Measurements from ENCODE around the gene CBY3.
A peak's percentile ranks its signal among the peaks of the same experiment; 100 is the strongest.
"Not testable (repeated sequence)": the region's sequence is repeated elsewhere in the genome, so short reads cannot be mapped to it uniquely, and the experiment has no call there.

Gene CBY3

DNA sequence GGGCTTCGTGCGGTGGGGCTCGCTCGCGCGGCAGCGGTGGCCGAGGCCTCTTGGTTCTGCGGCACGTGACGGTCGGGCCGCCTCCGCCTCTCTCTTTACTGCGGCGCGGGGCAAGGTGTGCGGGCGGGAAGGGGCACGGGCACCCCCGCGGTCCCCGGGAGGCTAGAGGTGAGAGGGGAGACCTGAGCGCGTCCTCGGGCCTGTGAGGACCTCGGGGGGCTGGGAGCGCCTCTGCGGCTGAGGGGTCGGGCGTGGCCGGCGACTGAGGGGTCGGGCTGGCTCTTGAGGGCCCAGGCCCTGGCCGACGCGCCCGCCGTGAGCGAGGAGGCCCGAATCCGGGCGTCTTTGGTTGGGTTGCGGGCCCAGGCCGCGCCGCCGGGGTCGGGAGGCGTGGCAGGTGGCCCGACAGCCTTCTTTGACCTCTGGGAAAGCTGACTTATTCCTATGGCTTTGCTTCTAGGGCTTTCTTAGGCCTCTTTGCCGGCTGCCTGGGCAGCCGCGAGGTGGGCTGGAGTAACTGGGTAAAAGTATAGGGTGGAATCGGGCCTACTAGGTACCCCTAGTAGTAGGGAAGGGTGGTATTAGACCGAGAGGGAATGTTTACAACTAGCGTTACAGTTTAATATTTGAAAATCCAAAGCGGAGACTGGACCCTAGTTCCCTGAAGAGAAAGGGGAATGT is 18.2 kb upstream of the CBY3 start, which contains the start of gene CANX:
Gene CANX, plus strand, starts transcription at position 33 of the 681 bp plus-strand sequence. CDS start 6,715 bp downstream, outside the sequence.
- Histone ChIP-seq H3K9ac (ENCODE audit: low read depth, low read length) (peak within 1 kb of the TSS; percentile 96), H3K4me3 (ENCODE audit: low read depth, low read length) (peak within 1 kb of the TSS; percentile 87), H3K9me3 (ENCODE audit: control insufficient read depth, insufficient read depth, low read length) (no peaks in the 10 kb centered on the region), H3K36me3 (ENCODE audit: control insufficient read depth, insufficient read depth, low read length) (peaks cover 21% of the 10 kb centered on the region), H3K27me3 (ENCODE audit: control insufficient read depth, insufficient read depth, low read length) (no peaks in the 10 kb centered on the region), H3K27ac (ENCODE audit: low read depth, low read length) (peak within 1 kb of the TSS; percentile 99), H3K4me1 (ENCODE audit: control insufficient read depth, insufficient read depth, low read length) (peaks cover 14% of the 10 kb centered on the region; the same call in 1 of the 2 replicates)

DNA sequence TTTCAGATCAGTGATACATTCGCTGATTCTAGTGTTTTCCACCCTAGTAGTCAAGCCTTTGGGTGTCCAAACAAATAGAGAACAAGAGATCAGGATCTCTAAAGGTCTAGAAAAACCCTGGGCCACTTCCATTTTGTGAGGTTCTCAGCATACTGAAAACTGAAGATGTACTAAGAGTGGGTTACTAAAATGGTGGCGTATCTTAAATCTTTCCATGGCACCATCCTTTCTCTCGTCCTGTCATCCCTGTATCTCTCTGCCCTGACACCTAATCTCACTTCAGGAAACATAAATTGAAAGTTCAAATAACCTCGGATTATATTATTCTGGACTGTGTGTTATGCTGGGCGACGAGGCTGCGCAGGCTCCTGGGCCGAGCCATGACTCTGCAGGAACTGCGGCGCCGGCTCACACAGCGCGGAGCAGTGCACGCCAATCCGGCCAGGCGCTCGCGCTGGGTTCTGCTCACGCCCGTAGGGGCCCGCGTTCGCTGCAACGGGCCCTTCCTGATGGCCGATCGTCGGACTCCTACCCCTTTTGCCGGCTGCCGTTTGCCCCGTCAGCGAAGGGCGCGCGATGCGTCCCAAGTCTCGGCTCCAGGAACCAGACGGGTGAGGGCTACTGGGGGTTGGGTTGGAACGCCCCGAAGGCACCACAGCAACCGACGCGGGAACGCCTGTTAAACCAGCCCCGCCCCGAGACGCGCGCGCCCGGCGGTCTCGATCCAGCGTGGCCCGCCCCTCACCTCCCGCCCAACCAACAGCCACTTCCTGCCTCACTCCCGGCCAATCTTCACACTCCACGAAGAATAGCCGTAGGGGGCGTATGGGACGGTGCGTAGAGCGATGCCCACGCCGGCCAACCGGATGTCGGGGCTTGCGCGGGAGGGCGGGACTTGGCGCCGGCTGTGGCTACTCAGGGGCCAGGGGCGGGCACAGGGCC is 17.4 kb upstream of the CBY3 start:
- H3K27ac ChIP-seq (ENCODE audit: low read depth, low read length) = peak overlapping the region; percentile 99

DNA sequence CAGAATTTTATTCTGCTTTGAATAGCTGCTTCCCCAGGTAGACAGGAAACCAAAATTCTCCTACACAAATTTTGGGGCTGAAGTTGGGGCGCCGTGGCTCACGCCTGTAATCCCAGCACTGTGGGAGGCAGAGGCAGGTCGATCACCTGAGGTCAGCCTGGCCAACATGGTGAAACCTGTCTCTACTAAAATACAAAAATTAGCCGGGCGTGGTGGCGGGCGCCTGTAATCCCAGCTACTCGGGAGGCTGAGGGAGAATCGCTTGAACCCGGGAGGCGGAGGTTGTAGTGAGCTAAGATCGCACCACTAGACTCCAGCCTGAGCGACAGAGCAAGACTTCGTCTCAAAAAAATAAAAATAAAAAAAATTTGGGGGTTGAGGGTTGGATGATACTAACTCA is 16.7 kb upstream of the CBY3 start:
- H3K27me3 ChIP-seq (ENCODE audit: control insufficient read depth, insufficient read depth, low read length); H3K9me3 ChIP-seq (ENCODE audit: control insufficient read depth, insufficient read depth, low read length); H3K4me1 ChIP-seq (ENCODE audit: control insufficient read depth, insufficient read depth, low read length): not testable (repeated sequence)
- Histone ChIP-seq H3K36me3 (ENCODE audit: control insufficient read depth, insufficient read depth, low read length) (peaks cover 13% of the 10 kb centered on the region), H3K27ac (ENCODE audit: low read depth, low read length) (peak overlapping the region; percentile 99), H3K9ac (ENCODE audit: low read depth, low read length) (peak overlapping the region; percentile 96), H3K4me3 (ENCODE audit: low read depth, low read length) (peak overlapping the region; percentile 87)

More for the DNA sequence above, 17.4 kb upstream of the CBY3 start:
- Histone ChIP-seq H3K4me1 (ENCODE audit: control insufficient read depth, insufficient read depth, low read length) (peaks cover 9% of the 10 kb centered on the region; the same call in 1 of the 2 replicates), H3K9ac (ENCODE audit: low read depth, low read length) (peak overlapping the region; percentile 96), H3K4me3 (ENCODE audit: low read depth, low read length) (peak overlapping the region; percentile 87), H3K27me3 (ENCODE audit: control insufficient read depth, insufficient read depth, low read length) (no peaks in the 10 kb centered on the region), H3K9me3 (ENCODE audit: control insufficient read depth, insufficient read depth, low read length) (no peaks in the 10 kb centered on the region), H3K36me3 (ENCODE audit: control insufficient read depth, insufficient read depth, low read length) (peaks cover 16% of the 10 kb centered on the region)

DNA sequence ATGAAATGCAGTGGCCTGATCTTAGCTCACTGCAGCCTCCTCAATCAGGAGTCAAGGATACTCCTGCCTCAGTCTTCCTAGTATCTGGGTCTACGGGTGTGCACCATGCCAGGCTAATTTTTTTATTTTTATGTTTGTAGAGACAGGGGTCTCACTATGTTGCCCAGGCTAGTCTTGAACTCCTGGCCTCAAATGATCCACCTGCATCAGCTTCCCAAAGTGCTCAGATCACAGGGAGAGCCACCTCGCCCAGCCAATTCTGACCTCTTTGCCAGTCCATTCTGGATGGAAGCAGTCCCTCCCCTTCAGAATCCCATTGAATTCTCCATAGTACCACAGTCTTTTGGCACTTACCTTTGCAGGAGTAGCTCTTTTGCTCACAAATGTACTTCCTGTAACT is 16.3 kb upstream of the CBY3 start:
- Histone ChIP-seq H3K4me1 (ENCODE audit: control insufficient read depth, insufficient read depth, low read length) (peaks cover 9% of the 10 kb centered on the region; the same call in 1 of the 2 replicates), H3K36me3 (ENCODE audit: control insufficient read depth, insufficient read depth, low read length) (peaks cover 10% of the 10 kb centered on the region), H3K4me3 (ENCODE audit: low read depth, low read length) (no peak overlapping the region), H3K27ac (ENCODE audit: low read depth, low read length) (no peak overlapping the region), H3K9me3 (ENCODE audit: control insufficient read depth, insufficient read depth, low read length) (no peaks in the 10 kb centered on the region), H3K9ac (ENCODE audit: low read depth, low read length) (no peak overlapping the region), H3K27me3 (ENCODE audit: control insufficient read depth, insufficient read depth, low read length) (no peaks in the 10 kb centered on the region)

DNA sequence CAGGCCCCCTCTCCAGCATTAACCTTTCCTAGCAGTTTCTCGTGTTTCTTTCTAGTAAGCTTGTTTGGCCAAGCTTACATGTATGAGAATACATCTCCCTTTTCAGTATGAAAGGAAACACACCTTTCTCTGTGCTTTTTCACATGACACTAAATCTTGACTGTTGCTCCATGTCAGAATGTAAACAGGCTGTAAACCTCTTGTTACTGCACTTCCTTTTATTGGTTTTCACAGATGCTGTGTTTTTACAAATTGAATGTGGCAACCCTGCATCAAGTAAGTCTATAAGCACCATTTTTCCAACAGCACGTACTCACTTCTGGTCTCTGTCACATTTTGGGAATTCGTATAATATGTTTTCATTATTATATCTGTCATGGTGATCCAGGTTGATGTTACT is 15.8 kb upstream of the CBY3 start:
- H3K36me3 ChIP-seq (ENCODE audit: control insufficient read depth, insufficient read depth, low read length) = peaks cover 10% of the 10 kb centered on the region; the same call in 1 of the 2 replicates
- no peak overlapping the region for H3K27ac ChIP-seq (ENCODE audit: low read depth, low read length)
- H3K27me3 ChIP-seq (ENCODE audit: control insufficient read depth, insufficient read depth, low read length) = no peaks in the 10 kb centered on the region
- no peaks in the 10 kb centered on the region for H3K9me3 ChIP-seq (ENCODE audit: control insufficient read depth, insufficient read depth, low read length)
- peaks cover 9% of the 10 kb centered on the region; the same call in 1 of the 2 replicates for H3K4me1 ChIP-seq (ENCODE audit: control insufficient read depth, insufficient read depth, low read length)
- H3K9ac ChIP-seq (ENCODE audit: low read depth, low read length) = no peak overlapping the region
- H3K4me3 ChIP-seq (ENCODE audit: low read depth, low read length) = no peak overlapping the region

DNA sequence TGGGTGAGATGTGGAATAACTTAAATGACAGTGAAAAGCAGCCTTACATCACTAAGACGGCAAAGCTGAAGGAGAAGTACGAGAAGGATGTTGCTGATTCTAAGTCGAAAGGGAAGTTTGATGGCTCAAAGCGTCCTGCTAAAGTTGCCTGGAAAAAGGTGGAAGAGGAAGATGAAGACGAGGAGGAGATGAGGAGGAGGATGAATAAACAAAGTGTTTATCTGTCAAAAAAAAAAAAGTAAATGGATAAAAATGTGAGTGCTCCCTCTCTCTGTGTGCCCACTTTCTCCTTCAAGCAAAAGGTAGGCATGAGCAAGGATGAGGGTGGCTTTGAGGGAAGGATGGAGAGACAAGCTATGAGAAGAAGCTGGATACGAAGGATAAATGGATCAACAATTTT is 13.7 kb upstream of the CBY3 start:
- H3K9ac ChIP-seq (ENCODE audit: low read depth, low read length) = no peak overlapping the region
- H3K27ac ChIP-seq (ENCODE audit: low read depth, low read length) = no peak overlapping the region
- no peaks in the 10 kb centered on the region for H3K27me3 ChIP-seq (ENCODE audit: control insufficient read depth, insufficient read depth, low read length)
- H3K36me3 ChIP-seq (ENCODE audit: control insufficient read depth, insufficient read depth, low read length) = no peaks in the 10 kb centered on the region
- peaks cover 5% of the 10 kb centered on the region; the same call in 1 of the 2 replicates for H3K4me1 ChIP-seq (ENCODE audit: control insufficient read depth, insufficient read depth, low read length)
- no peak overlapping the region for H3K4me3 ChIP-seq (ENCODE audit: low read depth, low read length)
- H3K9me3 ChIP-seq (ENCODE audit: control insufficient read depth, insufficient read depth, low read length) = no peaks in the 10 kb centered on the region

DNA sequence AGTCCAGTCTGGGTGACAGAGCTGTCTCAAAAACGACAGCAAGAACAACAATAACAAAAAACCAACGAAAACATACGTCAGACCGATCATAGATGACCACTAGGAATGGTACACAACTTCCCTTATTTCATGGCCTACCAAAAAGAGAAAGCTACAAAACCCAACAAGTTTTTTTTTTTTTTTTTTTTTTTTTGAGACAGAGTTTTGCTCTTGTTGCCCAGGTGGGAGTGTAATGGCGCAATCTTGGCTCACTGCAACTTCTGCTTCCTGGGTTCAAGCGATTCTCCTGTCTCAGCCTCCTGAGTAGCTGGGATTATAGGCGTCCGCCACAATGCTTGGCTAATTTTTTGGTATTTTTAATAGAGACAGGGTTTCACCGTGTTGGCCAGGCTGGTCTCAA is 8.4 kb upstream of the CBY3 start:
- not testable (repeated sequence) for H3K27me3 ChIP-seq (ENCODE audit: control insufficient read depth, insufficient read depth, low read length); H3K9ac ChIP-seq (ENCODE audit: low read depth, low read length); H3K4me3 ChIP-seq (ENCODE audit: low read depth, low read length); H3K27ac ChIP-seq (ENCODE audit: low read depth, low read length); H3K9me3 ChIP-seq (ENCODE audit: control insufficient read depth, insufficient read depth, low read length); H3K4me1 ChIP-seq (ENCODE audit: control insufficient read depth, insufficient read depth, low read length); H3K36me3 ChIP-seq (ENCODE audit: control insufficient read depth, insufficient read depth, low read length)

DNA sequence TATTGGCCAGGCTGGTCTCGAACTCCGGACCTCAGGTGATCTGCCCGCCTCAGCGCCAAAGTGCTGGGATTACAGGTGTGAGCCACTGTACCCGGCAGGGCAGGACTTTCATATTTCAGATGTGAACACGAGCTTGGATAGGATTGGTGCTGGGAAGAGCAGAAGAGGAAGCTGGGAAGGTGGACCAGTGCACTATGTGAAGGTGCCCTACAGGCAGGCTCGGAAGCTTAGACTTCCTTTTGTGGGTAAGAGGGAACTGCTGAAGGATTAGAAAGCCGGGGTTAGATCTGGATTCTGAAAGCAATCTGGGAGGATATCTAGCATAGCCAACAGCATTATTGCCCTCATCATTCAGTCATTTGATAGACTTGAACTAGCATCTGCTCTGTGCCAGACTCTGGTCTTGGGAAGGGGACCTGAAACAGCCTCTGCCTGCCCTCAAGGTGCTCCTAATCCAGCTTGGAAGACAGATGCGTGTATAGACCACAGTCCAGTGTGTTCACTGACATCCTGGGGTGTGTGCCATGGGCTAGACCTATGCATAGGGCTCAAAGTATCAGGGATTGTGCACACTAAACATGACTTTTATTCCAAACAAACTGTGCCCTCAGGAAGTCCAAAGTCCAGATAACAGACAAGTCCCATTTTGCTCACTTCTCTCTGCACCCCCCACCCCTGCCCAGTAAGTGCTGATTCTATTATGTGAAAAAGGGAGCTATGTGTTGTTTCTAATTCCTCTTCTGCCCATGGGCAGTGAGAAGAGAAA is 637 bp downstream of the CBY3 start:
- no peaks in the 10 kb centered on the region; the same call in 1 of the 2 replicates for H3K4me1 ChIP-seq (ENCODE audit: control insufficient read depth, insufficient read depth, low read length)
- H3K36me3 ChIP-seq (ENCODE audit: control insufficient read depth, insufficient read depth, low read length) = no peaks in the 10 kb centered on the region
- no peak overlapping the region for H3K4me3 ChIP-seq (ENCODE audit: low read depth, low read length)
- no peak overlapping the region for H3K9ac ChIP-seq (ENCODE audit: low read depth, low read length)
- no peaks in the 10 kb centered on the region for H3K9me3 ChIP-seq (ENCODE audit: control insufficient read depth, insufficient read depth, low read length)
- H3K27ac ChIP-seq (ENCODE audit: low read depth, low read length) = no peak overlapping the region
- no peaks in the 10 kb centered on the region for H3K27me3 ChIP-seq (ENCODE audit: control insufficient read depth, insufficient read depth, low read length)

DNA sequence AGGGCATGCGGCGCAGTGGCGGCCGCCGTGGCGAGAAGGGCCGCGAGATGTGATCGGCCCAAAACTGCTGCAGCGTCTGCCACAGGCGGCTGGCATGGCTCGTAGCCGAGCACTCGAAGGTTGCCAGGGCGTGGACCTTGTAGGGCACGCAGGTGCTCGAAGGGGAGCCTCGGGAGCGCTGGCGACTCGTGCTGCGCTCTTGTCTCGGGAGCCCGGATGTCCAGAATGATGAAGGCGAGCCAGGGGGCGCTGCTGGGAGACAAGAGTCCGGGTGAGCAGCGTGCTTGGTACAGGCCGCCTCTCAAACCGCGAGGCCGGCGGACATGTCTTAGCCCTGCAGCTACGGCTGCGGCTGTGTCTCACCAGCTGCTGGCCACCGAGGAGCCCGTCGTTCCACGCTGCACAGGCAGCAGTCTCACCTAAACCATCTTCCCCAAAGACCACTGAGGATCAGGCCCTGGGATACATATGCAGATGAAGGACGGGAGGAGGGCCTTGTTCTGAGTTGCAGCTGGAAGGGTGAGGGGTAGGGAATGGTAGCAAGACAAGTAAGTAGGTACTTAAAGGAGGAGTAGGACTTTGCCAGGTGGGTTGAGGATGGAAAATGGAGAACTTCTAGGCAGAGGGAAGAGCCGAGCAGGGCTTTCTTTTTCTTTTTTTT is 1.7 kb downstream of the CBY3 start:
- no peaks in the 10 kb centered on the region for H3K27me3 ChIP-seq (ENCODE audit: control insufficient read depth, insufficient read depth, low read length)
- H3K4me3 ChIP-seq (ENCODE audit: low read depth, low read length) = peak overlapping the region; percentile 88
- H3K27ac ChIP-seq (ENCODE audit: low read depth, low read length) = peak overlapping the region; percentile 76
- H3K9me3 ChIP-seq (ENCODE audit: control insufficient read depth, insufficient read depth, low read length) = no peaks in the 10 kb centered on the region
- no peaks in the 10 kb centered on the region; the same call in 1 of the 2 replicates for H3K4me1 ChIP-seq (ENCODE audit: control insufficient read depth, insufficient read depth, low read length)
- H3K36me3 ChIP-seq (ENCODE audit: control insufficient read depth, insufficient read depth, low read length) = no peaks in the 10 kb centered on the region
- H3K9ac ChIP-seq (ENCODE audit: low read depth, low read length) = peak overlapping the region; percentile 87

Measured in HUES48 (cell line).